GM12878 (cell line): ENCODE measurements around the gene PIP5KL1. TPM values are rescaled to one million over a fixed set of nuclear protein-coding genes. Genes with fewer than 3 reads are reported as not detected.

Experiments used
- ATAC-seq: fragments of 200-7000 bp; cut with Tn5 transposase; 3 replicates; pipeline ENCODE4 v1.9.1; 2020; ENCODE audit warnings: mild to moderate bottlenecking, moderate library complexity
- BruUV-seq: library from RNA; stranded (reverse); fragments of 400-500 nt; replicated peaks from 2 replicates; lab custom pipeline; 2021; lab: Mats Ljungman, UMichigan
- CTCF ChIA-PET: fragments of 300-600 bp; sonication (Branson Sonifier 250); formaldehyde crosslinking; extraction: SDS; loops from one replicate; lab custom pipeline; 2021; ENCODE audit warnings: inconsistent platforms; lab: Yijun Ruan, JAX
- POLR2A ChIA-PET: fragments of 350-600 bp; formaldehyde crosslinking; extraction: SDS; loops from one replicate; lab custom pipeline; 2021; ENCODE audit warnings: inconsistent platforms; lab: Charles Lee
- RAD21 ChIA-PET: fragments of 300-600 bp; sonication (Branson Sonifier 250); formaldehyde crosslinking; loops from one replicate; lab custom pipeline; 2023; ENCODE audit warnings: antibody characterized with exemption; ENCODE audit not compliant: unreplicated experiment; lab: Charles Lee
- SMC1A ChIA-PET: fragments of 300-600 bp; sonication (Branson Sonifier 250); formaldehyde crosslinking; loops from one replicate; lab custom pipeline; 2023; ENCODE audit not compliant: unreplicated experiment, uncharacterized antibody; lab: Charles Lee
- DNase-seq: peaks from one replicate; pipeline ENCODE4 v3.0.0-alpha.2; 2011; ENCODE audit warnings: low read depth, low spot score
- FAIRE-seq: peaks from 3 replicates; lab custom pipeline; 2011; peaks lifted over from hg19 to GRCh38; lab: Jason Lieb, UNC
- H2AFZ ChIP-seq: 2 replicates; pipeline ENCODE4 v1.6.0; 2011; ENCODE audit warnings: low read depth, low read length, control low read depth; ENCODE audit not compliant: control insufficient read depth
- H3K27ac ChIP-seq: 2 replicates; pipeline ENCODE4 v1.5.1; 2011; ENCODE audit warnings: control low read depth; ENCODE audit not compliant: control insufficient read depth, insufficient read depth
- H3K27me3 ChIP-seq, 2 experiments: replicated peaks in 1 of 2; 2 replicates each; pipeline versions ENCODE4 v1.6.0 to v1.6.1; 2011; ENCODE audit warnings: low read length in 1 of 2; ENCODE audit not compliant: control insufficient read depth in 2 of 2, insufficient read depth in 2 of 2
- H3K36me3 ChIP-seq, 2 experiments: 2 replicates each; pipeline ENCODE4 v1.5.1; 2011; ENCODE audit warnings: low read length in 1 of 2; ENCODE audit not compliant: control insufficient read depth in 2 of 2, insufficient read depth in 2 of 2
- H3K4me1 ChIP-seq: 2 replicates; pipeline ENCODE4 v1.6.1; 2011; ENCODE audit warnings: mild to moderate bottlenecking, low read length, moderate library complexity, mixed read lengths; ENCODE audit not compliant: control insufficient read depth, insufficient read depth
- H3K4me2 ChIP-seq: 2 replicates; pipeline ENCODE4 v1.6.0; 2011; ENCODE audit warnings: control low read depth; ENCODE audit not compliant: control insufficient read depth, insufficient read depth
- H3K4me3 ChIP-seq: fragments of 200-600 bp; sonication (generic); 2 replicates; pipeline ENCODE4 v1.5.1; 2016
- H3K79me2 ChIP-seq: 2 replicates; pipeline ENCODE4 v1.6.0; 2011; ENCODE audit warnings: low read length; ENCODE audit not compliant: control insufficient read depth, insufficient read depth
- H3K9ac ChIP-seq: 2 replicates; pipeline ENCODE4 v1.8.0; 2011; ENCODE audit warnings: low read length, control low read depth, mixed read lengths; ENCODE audit not compliant: control insufficient read depth, insufficient read depth
- H3K9me3 ChIP-seq: replicated peaks from 3 replicates; pipeline ENCODE4 v1.5.1; 2011; ENCODE audit warnings: mild to moderate bottlenecking, low read length; ENCODE audit not compliant: control insufficient read depth, insufficient read depth
- H4K20me1 ChIP-seq: 2 replicates; pipeline ENCODE4 v1.6.0; 2011; ENCODE audit not compliant: control insufficient read depth, insufficient read depth
- CEBPZ ChIP-seq: fragments of 150-350 bp; IDR thresholded peaks from 2 replicates; pipeline ENCODE4 v1.6.1; 2016; ENCODE audit warnings: low read depth, low read length
- EP300 ChIP-seq, 2 experiments: fragments of 150-350 bp in 1 of 2; IDR thresholded peaks; 2 replicates each; pipeline ENCODE4 v1.6.1; 2011 to 2012; ENCODE audit warnings: low read depth in 2 of 2, low read length in 2 of 2, borderline replicate concordance in 1 of 2, improper control_type of control experiment in 1 of 2, inconsistent platforms in 1 of 2; ENCODE audit not compliant: control insufficient read depth in 1 of 2
- LARP7 ChIP-seq: fragments of 450-650 bp; IDR thresholded peaks from 2 replicates; pipeline ENCODE4 v1.6.1; 2017; ENCODE audit warnings: mild to moderate bottlenecking
- MXI1 ChIP-seq: fragments of 150-350 bp; IDR thresholded peaks from 2 replicates; pipeline ENCODE4 v1.6.1; 2011; ENCODE audit warnings: low read depth, mild to moderate bottlenecking, inconsistent platforms, low read length, improper control_type of control experiment
- PML ChIP-seq: IDR thresholded peaks from 2 replicates; pipeline ENCODE4 v1.6.1; 2012; ENCODE audit warnings: low read length, inconsistent platforms
- RAD51 ChIP-seq: fragments of 450-650 bp; IDR thresholded peaks from 2 replicates; pipeline ENCODE4 v1.6.1; 2016; ENCODE audit warnings: moderate library complexity, mild to moderate bottlenecking, inconsistent platforms
- ZNF24 ChIP-seq: fragments of 450-650 bp; IDR thresholded peaks from 2 replicates; pipeline ENCODE4 v1.6.1; 2017; ENCODE audit warnings: antibody characterized with exemption, mild to moderate bottlenecking
- WGBS: methylation state at CpG from one replicate; pipeline ENCODE4 v1.1.6; 2016; ENCODE audit warnings: low lambda C conversion rate; ENCODE audit not compliant: insufficient replicate concordance, insufficient coverage; ENCODE audit errors: missing lambda C conversion rate; 5-methylcytosine and 5-hydroxymethylcytosine counted together
- in situ Hi-C: fragments of 300-500 bp; cut with MboI; formaldehyde crosslinking; loops from 9 replicates; pipeline ENCODE4 v1.14.3; 2018; ENCODE audit warnings: mixed read lengths
- intact Hi-C: fragments of 100-400 bp; cut with micrococcal nuclease; formaldehyde crosslinking; loops from one replicate; pipeline ENCODE4 v1.14.2; 2022; ENCODE audit not compliant: unreplicated experiment
- polyA plus RNA-seq, 11 experiments: library from polyadenylated mRNA; depleted of rRNA in 4 of 11; unstranded in 6 of 11; stranded (reverse) in 5 of 11; fragments of >200 nt; fragmentation: Nextera tagmentation in 4 of 11; fragmentation: Illumina TruSeq in 1 of 11; extraction: Ambion mirVana in 4 of 11; extraction: Trizol in 1 of 11; gene quantifications; 1 replicate in 1 of 11; 2 replicates in 10 of 11; pipeline versions ENCODE4 v1.2.1 to v1.2.3, GENCODE V29; 2011 to 2016; ENCODE audit warnings: inconsistent platforms in 2 of 11, missing spikeins in 2 of 11, low read depth in 1 of 11
- total RNA-seq, 4 experiments: library from RNA; depleted of rRNA in 3 of 4; stranded (reverse); fragments of >200 nt in 3 of 4; fragmentation: Illumina TruSeq in 1 of 4; extraction: Trizol in 1 of 4; gene quantifications; 2 replicates each; pipeline versions ENCODE4 v1.2.1 to v1.2.3, GENCODE V29; 2013 to 2021
- TF ChIP-seq, protein P1 (sequence below): fragments of 450-650 bp; IDR thresholded peaks from 2 replicates; pipeline ENCODE4 v1.6.1; 2014; ENCODE audit warnings: mild to moderate bottlenecking
- TF ChIP-seq, protein P2 (sequence below), 3 experiments: IDR thresholded peaks in 2 of 3; conservative IDR thresholded peaks in 1 of 3; 2 replicates each; pipeline ENCODE4 v1.5.1; 2011; ENCODE audit warnings: low read depth in 3 of 3, low read length in 3 of 3, mild to moderate bottlenecking in 3 of 3, control low read depth in 2 of 3, moderate library complexity in 2 of 3, inconsistent platforms in 1 of 3, mixed read lengths in 1 of 3; ENCODE audit not compliant: control insufficient read depth in 2 of 3, insufficient read depth in 1 of 3; ENCODE audit errors: extremely low read depth in 1 of 3

The PIP5KL1 gene
- total and polyA plus RNA-seq, 10 of the 15 experiments (the other 5 are each of a cell fraction or from before 2014, with no cell fraction given), result 0.04 to 0.67 (median 0.43) TPM; not detected in 2

DNA sequence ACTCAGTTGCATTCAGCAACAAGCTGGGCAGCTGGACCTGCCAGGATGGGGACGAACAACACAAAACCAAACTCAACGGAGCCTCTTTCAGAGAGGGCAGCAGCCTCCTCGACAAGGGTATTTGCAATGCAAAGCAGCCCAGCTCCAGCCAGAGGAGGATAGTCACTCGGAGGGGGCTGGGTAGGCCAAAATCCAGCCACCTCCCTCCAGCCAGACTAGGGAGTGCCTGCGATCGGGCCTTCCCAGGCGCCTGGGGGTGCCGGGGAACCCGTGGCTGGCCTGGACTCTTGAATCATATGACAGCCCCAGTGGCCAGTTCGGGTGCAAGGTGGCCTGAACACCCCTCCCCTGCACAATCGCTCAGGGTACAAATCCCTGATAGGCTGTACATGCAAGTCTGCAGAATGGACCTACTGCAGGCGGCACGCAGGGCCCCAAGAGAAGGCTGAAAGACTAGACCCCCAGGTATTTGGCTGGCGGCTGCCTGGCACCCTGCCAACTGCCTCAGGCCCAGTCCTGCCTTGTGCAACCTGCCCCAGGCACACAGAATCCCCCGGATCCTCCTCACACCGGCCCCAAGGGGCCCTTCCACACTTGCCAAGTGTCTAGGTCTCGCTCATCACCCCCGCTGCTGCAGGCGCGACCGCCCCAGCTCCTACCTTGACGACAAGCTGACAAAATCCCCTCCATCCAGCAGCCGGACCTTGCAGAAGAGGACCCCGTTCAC lies 48.9 kb upstream of the PIP5KL1 start (continued):
- TF ChIP-seq, protein P1, sequence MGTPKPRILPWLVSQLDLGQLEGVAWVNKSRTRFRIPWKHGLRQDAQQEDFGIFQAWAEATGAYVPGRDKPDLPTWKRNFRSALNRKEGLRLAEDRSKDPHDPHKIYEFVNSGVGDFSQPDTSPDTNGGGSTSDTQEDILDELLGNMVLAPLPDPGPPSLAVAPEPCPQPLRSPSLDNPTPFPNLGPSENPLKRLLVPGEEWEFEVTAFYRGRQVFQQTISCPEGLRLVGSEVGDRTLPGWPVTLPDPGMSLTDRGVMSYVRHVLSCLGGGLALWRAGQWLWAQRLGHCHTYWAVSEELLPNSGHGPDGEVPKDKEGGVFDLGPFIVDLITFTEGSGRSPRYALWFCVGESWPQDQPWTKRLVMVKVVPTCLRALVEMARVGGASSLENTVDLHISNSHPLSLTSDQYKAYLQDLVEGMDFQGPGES, result no peak
- TF ChIP-seq MXI1 (0 out of 2 replicates have a peak, but pooled peaks have one; percentile 33), LARP7 (no peak), PML (no peak), EP300 (IDR thresholded peaks at IDR 0.05; ENCODE audit: borderline replicate concordance in 1 of 2, control insufficient read depth in 1 of 2, low read depth in 2 of 2, low read length in 2 of 2) (0 out of 4 replicates have a peak, but pooled peaks of 1 of the 2 experiments have one; percentile 4)

DNA sequence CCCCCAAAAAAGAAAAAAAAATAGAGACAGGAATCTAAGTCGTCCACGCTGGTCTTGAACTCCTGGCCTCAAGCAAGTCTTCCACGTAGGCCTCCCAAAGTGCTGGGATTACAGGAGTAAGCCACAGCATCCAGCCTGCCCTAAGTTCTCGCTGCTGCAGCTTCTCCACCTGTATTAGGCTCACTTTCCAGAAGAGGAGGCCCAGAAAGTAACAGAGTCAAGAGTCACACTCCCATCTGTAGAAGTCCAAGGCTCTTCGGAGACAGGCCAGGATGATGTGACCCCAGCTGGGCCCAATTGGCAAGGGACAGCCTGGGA lies 48.4 kb upstream of the PIP5KL1 start:
- SMC1A ChIA-PET, result interaction anchor here (0.8 to 3.2 kb wide), 9 partner anchors 9 to 98 kb away, joined by 3 to 16 read pairs (median 4); partner anchors contain the start of genes NAIF1 and SLC25A25
- POLR2A ChIA-PET, result interaction anchor here (0.6 to 4.6 kb wide), 5 partner anchors 8 to 134 kb away, joined by 3 to 22 read pairs (median 4); no protein-coding TSS in a partner anchor
- no peak for DNase-seq
- Histone ChIP-seq H2AFZ (no peak overlapping the region), H3K4me3 (peak overlapping the region; percentile 93), H3K27me3 (no peaks in the 10 kb centered on the region), H3K4me1 (peaks cover 45% of the 10 kb centered on the region), H3K4me2 (peak overlapping the region; percentile 91), H3K36me3 (0 out of 4 replicates have a peak, but pooled peaks cover 0 to 3% of the 10 kb centered on the region in 2 experiments), H3K9me3 (no peaks in the 10 kb centered on the region), H3K79me2 (peaks cover 52% of the 10 kb centered on the region), H4K20me1 (peaks cover 7% of the 10 kb centered on the region), H3K9ac (peak overlapping the region; percentile 68), H3K27ac (peak overlapping the region; percentile 45)
- in situ Hi-C loops, result no loop called here
- 0% methylated on average over 5 of the region's 5 CpGs for whole genome bisulfite sequencing
- RAD21 ChIA-PET, result interaction anchor here (0.8 to 2.6 kb wide), 6 partner anchors 9 to 55 kb away, joined by 3 to 12 read pairs (median 4); no protein-coding TSS in a partner anchor
- no peak for FAIRE-seq
- ATAC-seq, result no peak
- BruUV-seq, result no TSS peak
- intact Hi-C loops, result no loop called here
- CTCF ChIA-PET, result interaction anchor here (0.7 to 7.8 kb wide), 13 partner anchors 8 to 244 kb away, joined by 3 to 63 read pairs (median 3); partner anchors contain the start of gene TOR2A
- TF ChIP-seq CEBPZ (no peak), ZNF24 (no peak), RAD51 (no peak)
- TF ChIP-seq, protein P2, sequence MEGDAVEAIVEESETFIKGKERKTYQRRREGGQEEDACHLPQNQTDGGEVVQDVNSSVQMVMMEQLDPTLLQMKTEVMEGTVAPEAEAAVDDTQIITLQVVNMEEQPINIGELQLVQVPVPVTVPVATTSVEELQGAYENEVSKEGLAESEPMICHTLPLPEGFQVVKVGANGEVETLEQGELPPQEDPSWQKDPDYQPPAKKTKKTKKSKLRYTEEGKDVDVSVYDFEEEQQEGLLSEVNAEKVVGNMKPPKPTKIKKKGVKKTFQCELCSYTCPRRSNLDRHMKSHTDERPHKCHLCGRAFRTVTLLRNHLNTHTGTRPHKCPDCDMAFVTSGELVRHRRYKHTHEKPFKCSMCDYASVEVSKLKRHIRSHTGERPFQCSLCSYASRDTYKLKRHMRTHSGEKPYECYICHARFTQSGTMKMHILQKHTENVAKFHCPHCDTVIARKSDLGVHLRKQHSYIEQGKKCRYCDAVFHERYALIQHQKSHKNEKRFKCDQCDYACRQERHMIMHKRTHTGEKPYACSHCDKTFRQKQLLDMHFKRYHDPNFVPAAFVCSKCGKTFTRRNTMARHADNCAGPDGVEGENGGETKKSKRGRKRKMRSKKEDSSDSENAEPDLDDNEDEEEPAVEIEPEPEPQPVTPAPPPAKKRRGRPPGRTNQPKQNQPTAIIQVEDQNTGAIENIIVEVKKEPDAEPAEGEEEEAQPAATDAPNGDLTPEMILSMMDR (IDR thresholded peaks at IDR 0.05 in 2 of 3, conservative IDR thresholded peaks at IDR 0.05 in 1 of 3; ENCODE audit: control insufficient read depth in 2 of 3, extremely low read depth in 1 of 3, insufficient read depth in 1 of 3, low read depth in 3 of 3, low read length in 3 of 3), result no peak
